Stimulated activated CD8-positive, alpha-beta memory T cell treated with anti-CD3 and anti-CD28 coated beads, Interleukin-4, amount 100 ng/mL, for 24 hours (primary cell): ENCODE measurements around the gene RPRD1A.
"Not testable (repeated sequence)": the region's sequence is repeated elsewhere in the genome, so short reads cannot be mapped to it uniquely, and the experiment has no call there.

Source experiments
- DNase-seq: peaks from one replicate; pipeline ENCODE4 v3.0.0-alpha.2; 2020; ENCODE audit warnings: low read depth

Gene RPRD1A

GRCh38 chr18:35969676-35970075 is 97.7 kb downstream of the RPRD1A start:
- no peak for DNase-seq

GRCh38 chr18:35968278-35968880 is 99.0 kb downstream of the RPRD1A start:
- DNase-seq: no peak

GRCh38 chr18:35967866-35968265 is 99.5 kb downstream of the RPRD1A start:
- not testable (repeated sequence) for DNase-seq

GRCh38 chr18:35964319-35964718 is 103.0 kb downstream of the RPRD1A start:
- DNase-seq: no peak

GRCh38 chr18:35962320-35962719 is 105.0 kb downstream of the RPRD1A start:
- DNase-seq: no peak

- DNase-seq: no peak
Measured at GRCh38 chr18:35956226-35956625, 111.1 kb downstream of the RPRD1A start.

GRCh38 chr18:35953688-35954087 is 113.7 kb downstream of the RPRD1A start:
- no peak for DNase-seq

- no peak for DNase-seq
Measured at GRCh38 chr18:35950628-35950982, 116.8 kb downstream of the RPRD1A start.

GRCh38 chr18:35949903-35950627 is 117.3 kb downstream of the RPRD1A start:
- DNase-seq: peak; percentile 7

GRCh38 chr18:35949090-35949489 is 118.3 kb downstream of the RPRD1A start:
- no peak for DNase-seq

GRCh38 chr18:35948080-35948479 is 119.3 kb downstream of the RPRD1A start:
- no peak for DNase-seq

GRCh38 chr18:35942661-35943060 is 124.7 kb downstream of the RPRD1A start:
- no peak for DNase-seq

- DNase-seq: no peak
Measured at GRCh38 chr18:35942133-35942532, 125.2 kb downstream of the RPRD1A start.

- no peak for DNase-seq
Measured at GRCh38 chr18:35941299-35941698, 126.1 kb downstream of the RPRD1A start.
